ENCODE measurements around the gene HLA-A.

Gene HLA-A

GRCh38 chr6:29990931-29991330, 48.6 kb downstream of the HLA-A start:
- no peak for DNase-seq (ENCODE audit: low spot score)

DNA sequence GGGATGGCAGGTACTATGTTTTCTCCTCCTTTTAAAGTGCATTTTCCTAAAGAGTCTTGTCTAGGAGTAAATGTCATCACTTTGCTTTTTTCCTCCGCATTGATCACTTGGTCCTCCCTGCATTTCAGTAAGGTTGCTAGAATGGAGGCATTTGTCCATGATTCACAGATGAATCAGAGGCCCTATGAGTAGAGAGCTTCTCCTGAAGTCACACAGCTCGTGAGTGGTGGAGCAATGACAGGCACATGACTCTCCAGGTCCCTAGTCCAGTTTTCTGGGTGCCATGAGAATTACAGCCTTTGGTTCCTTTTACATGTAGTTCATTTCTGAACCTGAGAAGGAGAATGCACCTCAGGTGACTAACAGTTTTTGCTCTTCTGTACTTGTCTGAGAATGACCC, 50.5 kb downstream of the HLA-A start:
- DNase-seq (ENCODE audit: low spot score): no peak

DNA sequence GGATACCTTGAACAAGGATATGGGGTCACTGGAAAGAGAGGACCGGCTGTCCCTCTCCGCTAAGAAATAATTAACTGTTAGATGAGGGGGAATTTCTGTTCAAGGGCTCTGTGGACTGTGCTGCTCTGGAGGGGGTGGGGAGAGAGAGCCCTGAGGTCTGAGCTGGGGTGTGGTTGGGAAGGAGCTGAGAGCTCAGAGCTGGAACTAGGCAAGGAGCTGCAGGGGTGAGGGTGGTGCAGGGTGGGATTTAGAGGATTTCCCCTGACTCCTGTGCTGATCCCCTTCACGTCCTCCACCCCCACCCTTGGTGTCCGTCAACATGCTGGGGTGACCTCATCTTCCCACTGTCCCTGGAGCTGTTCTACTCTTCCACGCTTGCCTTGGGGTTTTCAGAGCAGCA, 52.5 kb downstream of the HLA-A start:
- no peak for DNase-seq (ENCODE audit: low spot score)

DNA sequence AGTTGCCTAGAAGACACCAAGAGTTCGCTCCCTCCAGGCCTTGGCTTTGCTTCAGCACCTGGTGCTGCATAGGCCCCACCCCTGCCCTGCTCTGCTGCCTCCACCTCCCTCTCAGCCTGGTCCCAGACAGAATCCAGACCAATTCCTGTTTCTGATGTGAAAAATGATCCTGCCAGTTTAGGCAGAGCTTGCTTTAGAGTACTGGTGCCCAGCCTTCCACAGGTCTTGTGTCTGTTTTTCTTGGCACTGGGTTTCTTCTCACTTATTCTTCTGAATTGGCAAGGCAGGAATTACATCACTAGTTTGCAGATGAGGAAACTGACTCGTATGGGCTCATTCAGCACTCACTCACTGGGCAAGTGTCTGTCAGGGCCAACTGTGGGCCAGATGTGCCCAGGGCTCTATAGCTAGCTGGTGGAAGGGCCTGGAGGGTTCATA, 53.0 kb downstream of the HLA-A start:
- DNase-seq (ENCODE audit: low spot score): no peak

Data from hematopoietic multipotent progenitor cell treated with erythropoietin and hydrocortisone succinate and interleukin-3 and kit ligand, for 15 days (in vitro differentiated cells).